KBM-7 (cell line): ENCODE data around the gene STAT4.
A peak's percentile ranks its signal among the peaks of the same experiment; 100 is the strongest.

Experiments used
- DNase-seq: peaks from one replicate; pipeline ENCODE4 v3.0.0-alpha.2; 2015
- in situ Hi-C: fragments of 300-500 bp; cut with MboI; formaldehyde crosslinking; loops from 2 replicates; pipeline ENCODE4 v1.14.3; 2020; ENCODE audit warnings: low sequenced_read_pairs, low pct_unique_long_range_greater_than_20kb, mixed read lengths

The STAT4 gene

GRCh38 chr2:190990132-190990531, 160.7 kb downstream of the STAT4 start:
- in situ Hi-C loops = no loop called here
- no peak for DNase-seq

GRCh38 chr2:190988910-190989309, 161.9 kb downstream of the STAT4 start:
- in situ Hi-C loops = no loop called here
- no peak for DNase-seq

GRCh38 chr2:190987938-190988337, 162.9 kb downstream of the STAT4 start:
- in situ Hi-C loops = no loop called here
- DNase-seq = no peak

GRCh38 chr2:190987116-190987515, 163.7 kb downstream of the STAT4 start:
- no peak for DNase-seq
- in situ Hi-C loops = no loop called here

GRCh38 chr2:190986221-190986953, 164.4 kb downstream of the STAT4 start:
- in situ Hi-C loops = no loop called here
- DNase-seq = peak; percentile 83

- in situ Hi-C loops = no loop called here
- DNase-seq = no peak
Observed at GRCh38 chr2:190984595-190984994, 166.2 kb downstream of the STAT4 start.

GRCh38 chr2:190982262-190983034, 168.3 kb downstream of the STAT4 start:
- in situ Hi-C loops = no loop called here
- DNase-seq = no peak

GRCh38 chr2:190981733-190982132, 169.1 kb downstream of the STAT4 start:
- DNase-seq = no peak
- in situ Hi-C loops = no loop called here

- in situ Hi-C loops = no loop called here
- no peak for DNase-seq
Observed at GRCh38 chr2:190981333-190981732, 169.5 kb downstream of the STAT4 start.

GRCh38 chr2:190980630-190981209, 170.1 kb downstream of the STAT4 start:
- in situ Hi-C loops = no loop called here
- DNase-seq = no peak

GRCh38 chr2:190979906-190980629, 170.7 kb downstream of the STAT4 start:
- in situ Hi-C loops = no loop called here
- peak; percentile 60 for DNase-seq
